Stomach (tissue), 4 donors: ENCODE data around the gene ARID5B.

Experiments
- EP300 ChIP-seq: sonication (generic); formaldehyde crosslinking; IDR thresholded peaks from one replicate; pipeline ENCODE4 v1.6.1; 2017; ENCODE audit warnings: antibody characterized with exemption
- POLR2AphosphoS5 ChIP-seq, 3 donors: sonication (generic); formaldehyde crosslinking; IDR thresholded peaks; one replicate each; pipeline ENCODE4 v1.6.1; 2016; ENCODE audit warnings: antibody characterized with exemption in 3 of 3
- TF ChIP-seq, protein P1 (sequence below), 7 experiments: fragments of 450-650 bp in 4 of 7; fragments of 200-600 bp in 3 of 7; sonication (generic) in 3 of 7; IDR thresholded peaks; one replicate each; pipeline ENCODE4 v1.5.1; 2016 to 2019; ENCODE audit warnings: antibody characterized with exemption in 7 of 7, control low read depth in 2 of 7, mild to moderate bottlenecking in 1 of 7

DNA sequence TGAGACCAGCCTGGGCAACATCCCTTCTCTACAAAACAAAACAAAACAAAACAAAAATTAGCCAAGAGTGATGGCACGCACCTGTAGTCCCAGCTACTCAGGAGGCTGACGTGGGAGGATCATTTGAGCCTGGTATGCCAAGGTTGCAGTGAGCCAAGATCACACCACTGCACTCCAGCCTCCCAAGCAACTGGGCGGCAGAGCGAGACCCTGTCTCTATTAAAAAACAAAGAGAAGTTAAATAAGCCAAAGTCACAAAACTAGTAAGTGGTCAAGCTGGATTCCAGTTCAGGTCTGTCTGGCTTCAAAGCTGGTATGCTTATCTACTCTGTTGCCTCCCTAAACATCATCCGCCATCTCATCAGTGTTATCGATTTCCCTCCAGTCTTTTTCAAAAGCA, 110.8 kb downstream of the ARID5B start:
- TF ChIP-seq POLR2AphosphoS5 (IDR thresholded peaks at IDR 0.05) (no peak), EP300 (no peak)
- TF ChIP-seq, protein P1, sequence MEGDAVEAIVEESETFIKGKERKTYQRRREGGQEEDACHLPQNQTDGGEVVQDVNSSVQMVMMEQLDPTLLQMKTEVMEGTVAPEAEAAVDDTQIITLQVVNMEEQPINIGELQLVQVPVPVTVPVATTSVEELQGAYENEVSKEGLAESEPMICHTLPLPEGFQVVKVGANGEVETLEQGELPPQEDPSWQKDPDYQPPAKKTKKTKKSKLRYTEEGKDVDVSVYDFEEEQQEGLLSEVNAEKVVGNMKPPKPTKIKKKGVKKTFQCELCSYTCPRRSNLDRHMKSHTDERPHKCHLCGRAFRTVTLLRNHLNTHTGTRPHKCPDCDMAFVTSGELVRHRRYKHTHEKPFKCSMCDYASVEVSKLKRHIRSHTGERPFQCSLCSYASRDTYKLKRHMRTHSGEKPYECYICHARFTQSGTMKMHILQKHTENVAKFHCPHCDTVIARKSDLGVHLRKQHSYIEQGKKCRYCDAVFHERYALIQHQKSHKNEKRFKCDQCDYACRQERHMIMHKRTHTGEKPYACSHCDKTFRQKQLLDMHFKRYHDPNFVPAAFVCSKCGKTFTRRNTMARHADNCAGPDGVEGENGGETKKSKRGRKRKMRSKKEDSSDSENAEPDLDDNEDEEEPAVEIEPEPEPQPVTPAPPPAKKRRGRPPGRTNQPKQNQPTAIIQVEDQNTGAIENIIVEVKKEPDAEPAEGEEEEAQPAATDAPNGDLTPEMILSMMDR (IDR thresholded peaks at IDR 0.05): no peak
